ENCODE results near the gene ARHGAP33.

ARHGAP33 gene
- total RNA-seq: 0.23 to 4.1 (median 0.97) reads per million in 18 experiments

- DNase-seq: peak; percentile 99
Measured at GRCh38 chr19:35775298-35776101, at the start of gene ARHGAP33. ARHGAP33 (plus strand) TSS chr19:35775564; CDS start chr19:35775659, 95 bp downstream.

GRCh38 chr19:35727053-35727955 lies 48.1 kb upstream of the ARHGAP33 start:
- no peak for DNase-seq

DNA sequence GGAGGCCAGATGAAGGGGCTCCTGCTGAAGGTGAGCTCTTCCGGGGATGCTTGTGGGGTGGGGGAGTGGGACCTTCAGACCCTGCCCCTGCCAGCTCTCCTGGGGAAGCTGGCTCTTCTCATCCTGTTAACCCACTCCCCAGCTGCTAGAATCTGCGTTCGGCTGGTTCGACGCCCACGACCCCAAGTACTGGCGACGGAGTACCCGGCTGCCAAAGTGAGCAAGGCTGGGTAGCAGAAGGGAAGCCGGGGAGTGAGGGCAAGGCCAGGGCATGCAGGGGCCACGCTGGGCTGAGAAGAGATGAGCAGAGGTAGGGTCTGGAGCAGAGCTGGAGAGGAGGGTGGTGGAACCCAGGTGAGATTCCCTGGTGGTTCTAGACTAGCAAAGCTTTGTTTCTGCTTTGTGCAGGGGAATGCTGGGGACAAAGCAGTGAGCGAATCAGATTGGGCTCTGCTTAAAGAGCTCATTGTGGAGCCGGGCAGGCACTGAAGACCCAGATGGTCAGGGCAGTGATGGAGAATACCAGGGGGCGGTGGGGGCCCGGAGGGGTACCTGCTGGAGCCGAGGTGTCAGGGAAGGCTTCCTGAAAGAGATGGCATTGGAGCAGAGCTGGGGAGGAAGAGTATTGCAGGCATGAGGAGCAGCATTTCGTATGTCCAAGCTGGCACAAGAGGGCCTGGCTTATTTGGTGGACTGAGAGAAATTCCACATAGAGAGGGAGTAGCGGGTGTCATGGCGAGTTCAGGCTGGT lies 47.2 kb upstream of the ARHGAP33 start:
- no peak for DNase-seq

DNA sequence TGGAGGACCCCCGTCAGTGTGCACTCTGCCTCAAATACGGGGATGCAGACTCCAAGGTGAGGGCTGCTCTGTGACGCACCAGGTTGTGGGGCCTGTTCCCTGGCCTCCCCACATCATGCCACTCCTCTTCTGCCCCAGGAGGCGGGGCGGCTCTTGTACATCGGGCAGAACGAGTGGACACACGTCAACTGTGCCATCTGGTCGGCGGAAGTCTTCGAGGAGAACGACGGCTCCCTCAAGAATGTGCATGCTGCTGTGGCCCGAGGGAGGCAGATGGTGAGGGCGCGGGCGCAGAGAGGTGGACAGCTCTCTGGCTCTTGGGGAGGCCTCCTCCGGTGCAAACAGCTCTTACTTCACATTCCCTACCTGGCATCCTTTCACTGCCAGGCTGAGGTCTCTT lies 46.3 kb upstream of the ARHGAP33 start:
- DNase-seq: no peak

DNA sequence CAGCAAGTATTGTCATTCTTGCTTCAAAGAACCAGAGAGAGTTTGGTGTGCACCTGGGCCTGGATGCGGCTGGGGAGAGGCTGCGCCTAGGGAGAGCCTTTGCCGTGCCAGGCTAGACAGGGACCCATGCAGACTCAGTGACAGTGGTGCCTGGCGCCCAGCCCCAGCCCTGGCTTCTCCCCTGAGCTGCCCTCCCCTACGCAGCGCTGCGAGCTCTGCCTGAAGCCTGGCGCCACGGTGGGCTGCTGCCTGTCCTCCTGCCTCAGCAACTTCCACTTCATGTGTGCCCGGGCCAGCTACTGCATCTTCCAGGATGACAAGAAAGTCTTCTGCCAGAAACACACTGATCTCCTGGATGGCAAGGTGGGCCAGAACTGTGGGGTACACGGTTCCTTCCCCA lies 45.6 kb upstream of the ARHGAP33 start:
- DNase-seq: no peak

DNA sequence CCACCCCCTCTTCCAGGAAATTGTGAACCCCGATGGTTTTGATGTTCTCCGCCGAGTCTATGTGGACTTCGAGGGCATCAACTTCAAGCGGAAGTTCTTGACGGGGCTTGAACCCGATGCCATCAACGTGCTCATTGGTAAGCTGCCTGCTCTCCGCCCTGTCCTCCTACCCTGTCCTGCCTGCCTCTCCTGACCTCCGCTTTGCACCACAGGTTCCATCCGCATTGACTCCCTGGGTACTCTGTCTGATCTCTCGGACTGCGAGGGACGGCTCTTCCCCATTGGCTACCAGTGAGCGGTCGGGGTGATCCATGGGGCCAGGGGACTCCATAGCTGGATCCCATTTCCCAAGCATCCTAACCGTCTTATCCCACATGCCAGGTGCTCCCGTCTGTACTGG lies 45.0 kb upstream of the ARHGAP33 start:
- no peak for DNase-seq

DNA sequence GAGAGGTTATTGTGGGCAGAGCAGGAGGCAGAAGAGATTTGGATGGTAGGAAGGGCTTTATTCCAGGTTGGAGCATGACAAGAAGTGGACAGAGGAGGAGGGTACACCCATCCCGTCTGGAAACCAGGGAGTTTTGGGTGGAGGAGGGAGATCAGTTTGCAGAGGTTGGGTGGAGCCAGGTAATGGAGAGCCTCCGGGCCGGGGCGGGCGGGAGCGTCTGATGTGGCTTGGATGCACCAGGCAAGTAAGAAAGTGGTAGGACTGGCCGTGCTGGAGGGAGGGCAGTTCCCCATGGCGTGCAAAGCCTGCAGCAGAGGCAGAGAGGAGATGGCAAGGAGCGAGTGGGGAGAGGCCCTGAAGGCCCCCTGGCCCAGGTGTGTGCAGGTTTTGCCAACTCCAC lies 44.0 kb upstream of the ARHGAP33 start:
- no peak for DNase-seq

GRCh38 chr19:35731779-35732405 lies 43.5 kb upstream of the ARHGAP33 start:
- DNase-seq: no peak

- no peak for DNase-seq
Measured at GRCh38 chr19:35732540-35733179, 42.7 kb upstream of the ARHGAP33 start.

GRCh38 chr19:35733180-35734125 lies 41.9 kb upstream of the ARHGAP33 start:
- DNase-seq: no peak

DNA sequence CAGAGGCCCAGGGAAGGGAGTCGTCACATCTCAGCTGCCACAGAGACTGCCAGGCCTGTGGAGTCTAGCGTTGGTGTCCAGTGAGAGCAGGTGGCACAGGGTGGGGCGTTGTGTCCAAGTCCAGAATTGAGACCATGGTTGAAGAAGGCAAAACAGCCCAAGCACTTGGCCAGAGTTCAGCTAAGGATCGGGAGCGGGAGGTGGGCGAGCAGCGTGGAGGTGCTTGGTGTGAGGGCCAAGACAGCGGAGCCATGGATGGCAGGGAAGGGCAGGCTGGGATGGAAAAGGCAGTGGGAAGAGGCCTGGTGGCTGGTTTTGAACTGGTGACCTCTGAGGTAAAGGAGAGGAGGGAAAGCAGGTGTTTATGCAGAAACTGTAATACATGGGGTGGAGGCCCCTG lies 41.1 kb upstream of the ARHGAP33 start:
- DNase-seq: no peak

GRCh38 chr19:35734889-35735288 lies 40.5 kb upstream of the ARHGAP33 start:
- no peak for DNase-seq

DNA sequence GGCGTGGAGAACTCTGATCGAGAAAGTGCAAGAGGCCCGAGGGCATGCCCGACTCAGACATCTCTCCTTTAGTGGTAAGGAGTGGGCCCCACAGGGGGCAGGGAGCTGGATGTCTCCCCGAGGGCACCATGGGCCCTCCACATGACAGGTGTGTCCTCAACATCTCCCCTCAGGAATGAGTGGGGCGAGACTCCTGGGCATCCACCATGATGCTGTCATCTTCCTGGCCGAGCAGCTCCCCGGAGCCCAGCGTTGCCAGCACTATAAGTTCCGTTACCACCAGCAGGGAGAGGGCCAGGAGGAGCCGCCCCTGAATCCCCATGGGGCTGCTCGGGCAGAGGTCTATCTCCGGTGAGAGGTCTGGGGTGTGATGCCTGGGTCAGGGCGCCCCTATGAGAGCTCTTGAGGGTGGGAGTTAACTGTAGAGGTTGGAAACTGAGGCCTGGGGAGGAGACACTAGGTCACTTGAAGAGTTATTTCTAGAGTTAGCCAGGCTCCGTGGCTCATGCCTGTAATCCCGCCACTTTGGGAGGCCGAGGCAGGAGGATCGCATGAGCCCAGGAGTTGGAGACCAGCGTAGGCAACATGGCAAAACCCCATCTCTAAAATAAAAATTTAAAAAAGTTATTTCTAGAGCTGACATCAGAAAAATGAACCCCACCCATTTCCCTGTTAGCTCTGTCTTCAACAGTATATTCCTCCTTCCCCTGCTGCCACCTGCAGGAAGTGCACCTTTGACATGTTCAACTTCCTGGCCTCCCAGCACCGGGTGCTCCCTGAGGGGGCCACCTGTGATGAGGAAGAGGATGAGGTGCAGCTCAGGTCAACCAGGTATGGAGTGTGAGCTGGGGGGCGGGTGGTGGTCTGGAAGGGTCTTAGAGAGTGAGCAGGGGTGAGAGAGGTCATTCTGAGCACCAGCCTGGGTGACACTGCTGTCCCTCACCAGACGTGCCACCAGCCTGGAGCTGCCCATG lies 38.2 kb upstream of the ARHGAP33 start:
- DNase-seq: no peak

DNA sequence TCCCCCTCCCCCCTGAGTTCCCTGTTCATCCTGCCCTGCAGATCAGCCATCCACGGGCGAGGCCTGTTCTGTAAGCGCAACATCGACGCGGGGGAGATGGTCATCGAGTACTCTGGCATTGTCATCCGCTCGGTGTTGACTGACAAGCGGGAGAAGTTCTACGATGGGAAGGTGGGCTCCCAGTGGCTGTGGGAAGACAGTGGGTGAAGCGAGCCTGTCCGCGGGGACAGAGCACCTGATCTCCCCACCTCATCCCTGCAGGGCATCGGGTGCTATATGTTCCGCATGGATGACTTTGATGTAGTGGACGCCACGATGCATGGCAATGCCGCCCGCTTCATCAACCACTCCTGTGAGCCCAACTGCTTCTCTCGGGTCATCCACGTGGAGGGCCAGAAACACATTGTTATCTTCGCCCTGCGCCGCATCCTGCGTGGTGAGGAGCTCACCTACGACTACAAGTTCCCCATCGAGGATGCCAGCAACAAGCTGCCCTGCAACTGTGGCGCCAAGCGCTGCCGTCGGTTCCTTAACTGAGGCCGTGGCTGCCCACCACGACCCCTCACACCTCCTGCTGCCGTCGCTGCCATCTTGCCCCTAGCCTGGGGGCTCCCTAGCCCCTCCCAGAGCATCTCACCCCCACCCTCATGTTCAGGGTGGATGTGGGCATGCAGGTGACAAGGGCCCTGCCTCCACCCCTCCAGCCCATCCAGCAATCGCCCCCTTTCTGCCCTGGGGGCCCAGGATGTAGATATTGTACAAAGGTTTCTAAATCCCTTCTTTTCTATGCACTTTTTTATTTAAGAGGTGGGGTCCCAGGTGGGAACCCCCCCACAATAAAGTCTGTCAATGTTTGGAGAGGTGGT lies 37.1 kb upstream of the ARHGAP33 start:
- DNase-seq: no peak

- no peak for DNase-seq
Measured at GRCh38 chr19:35738887-35739229, 36.5 kb upstream of the ARHGAP33 start.

DNA sequence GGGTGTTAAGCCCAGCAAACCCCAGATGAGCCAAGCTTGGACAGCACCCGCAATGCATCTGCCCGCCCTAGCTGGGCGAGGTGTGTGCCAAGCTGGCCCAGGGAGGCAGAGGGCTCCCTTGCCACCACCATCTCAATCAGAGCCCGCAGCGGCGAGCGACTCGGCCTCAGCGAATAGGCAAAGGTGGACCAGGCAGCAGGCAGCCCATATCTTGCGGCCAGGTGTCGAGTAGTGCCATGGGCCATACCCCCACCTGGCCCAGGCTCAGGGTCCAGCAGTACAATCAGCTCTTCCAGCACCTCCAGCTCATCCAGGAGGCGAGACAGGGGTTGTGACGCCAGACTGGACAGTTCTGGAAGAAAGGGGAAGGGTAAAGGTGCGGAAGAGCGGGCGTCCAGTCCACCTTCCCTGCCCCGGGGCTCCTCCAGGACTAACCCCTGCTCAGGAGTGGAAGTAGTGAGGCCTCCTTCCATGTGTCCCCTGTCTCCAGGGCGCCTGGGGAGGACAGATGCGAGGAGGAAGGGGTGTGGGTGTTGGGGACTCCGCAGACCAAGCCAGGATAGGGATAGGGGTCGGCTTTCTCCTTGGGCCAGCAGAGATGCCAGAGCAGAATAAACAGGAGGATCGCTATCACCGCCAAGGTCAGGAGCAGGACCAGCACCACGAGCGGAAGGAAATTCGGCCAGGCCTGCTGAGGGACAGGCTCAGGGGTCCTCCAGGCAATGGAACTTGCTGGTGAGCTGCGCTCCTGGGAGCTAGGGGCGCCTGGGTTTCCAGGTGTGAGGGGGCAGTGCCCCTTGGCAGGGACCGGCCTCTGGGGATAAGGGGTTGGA lies 35.9 kb upstream of the ARHGAP33 start:
- no peak for DNase-seq

DNA sequence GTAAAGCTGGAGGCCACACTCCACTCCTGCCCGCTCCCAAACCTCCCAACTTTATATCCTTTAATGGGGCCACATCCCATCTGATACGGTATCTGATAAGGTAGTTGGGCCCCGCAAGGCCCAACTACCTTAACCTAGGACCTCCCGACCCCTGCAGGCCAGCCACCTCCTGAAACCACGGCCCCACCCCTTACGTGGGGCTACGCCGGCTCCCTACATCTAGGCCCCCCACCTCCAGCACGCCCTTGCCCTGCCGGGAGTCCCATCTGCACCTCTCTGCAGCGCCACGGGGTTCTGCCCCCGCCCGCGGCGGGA lies 35.3 kb upstream of the ARHGAP33 start:
- DNase-seq: no peak

Measured in inflammatory macrophage (primary cell).